ENCODE results near the gene CACNG7.

CACNG7 gene

GRCh38 chr19:53865918-53866864, 42.9 kb upstream of the CACNG7 start:
- TF ChIP-seq OSR1 (CRISPR knock-in tag; IDR thresholded peaks at IDR 0.05) = no peak
- no peak for TF ChIP-seq ZNF70 (CRISPR knock-in tag; IDR thresholded peaks at IDR 0.05)
- TF ChIP-seq TCF4 (CRISPR knock-in tag; IDR thresholded peaks at IDR 0.05; ENCODE audit: borderline replicate concordance) = no peak
- TF ChIP-seq ARNTL (CRISPR knock-in tag; IDR thresholded peaks at IDR 0.05; ENCODE audit: borderline replicate concordance, low read depth) = no peak
- no peak for TF ChIP-seq TOX (CRISPR knock-in tag; IDR thresholded peaks at IDR 0.05; ENCODE audit: borderline replicate concordance)
- no peak for TF ChIP-seq SNAI2 (CRISPR knock-in tag; IDR thresholded peaks at IDR 0.05)
- no peak for TF ChIP-seq ZNF565 (CRISPR knock-in tag; conservative IDR thresholded peaks at IDR 0.05; ENCODE audit: low read depth)
- TF ChIP-seq ZNF8 (CRISPR knock-in tag; IDR thresholded peaks at IDR 0.05) = no peak
- no peak for TF ChIP-seq CSRNP3 (CRISPR knock-in tag; IDR thresholded peaks at IDR 0.05)
- TF ChIP-seq ISL1 (CRISPR knock-in tag; IDR thresholded peaks at IDR 0.05) = no peak
- TF ChIP-seq PATZ1 (CRISPR knock-in tag; IDR thresholded peaks at IDR 0.05; ENCODE audit: borderline replicate concordance) = no peak

GRCh38 chr19:53866865-53867224, 42.2 kb upstream of the CACNG7 start:
- TF ChIP-seq ISL1 (CRISPR knock-in tag; IDR thresholded peaks at IDR 0.05) = no peak
- no peak for TF ChIP-seq ZFP30 (CRISPR knock-in tag; IDR thresholded peaks at IDR 0.05)
- TF ChIP-seq CSRNP3 (CRISPR knock-in tag; IDR thresholded peaks at IDR 0.05) = no peak
- TF ChIP-seq ESRRG (CRISPR knock-in tag; IDR thresholded peaks at IDR 0.05) = no peak
- no peak for TF ChIP-seq TSHZ2 (CRISPR knock-in tag; IDR thresholded peaks at IDR 0.05)
- no peak for TF ChIP-seq PPARA (CRISPR knock-in tag; IDR thresholded peaks at IDR 0.05; ENCODE audit: borderline replicate concordance)
- TF ChIP-seq PATZ1 (CRISPR knock-in tag; IDR thresholded peaks at IDR 0.05; ENCODE audit: borderline replicate concordance) = no peak
- no peak for TF ChIP-seq RARB (CRISPR knock-in tag; IDR thresholded peaks at IDR 0.05)
- no peak for TF ChIP-seq OSR1 (CRISPR knock-in tag; IDR thresholded peaks at IDR 0.05)
- no peak for TF ChIP-seq GLIS3 (CRISPR knock-in tag; IDR thresholded peaks at IDR 0.05)
- no peak for ATAC-seq

More at GRCh38 chr19:53865918-53866864, 42.9 kb upstream of the CACNG7 start:
- peak; percentile 57 for ATAC-seq

GRCh38 chr19:53867225-53868090, 41.6 kb upstream of the CACNG7 start, which contains the start of gene MYADM:
Gene MYADM (plus strand): TSS chr19:53867883. CDS start chr19:53873530, 5,647 bp downstream.
- no peak for TF ChIP-seq CSRNP3 (CRISPR knock-in tag; IDR thresholded peaks at IDR 0.05)
- TF ChIP-seq PATZ1 (CRISPR knock-in tag; IDR thresholded peaks at IDR 0.05; ENCODE audit: borderline replicate concordance) = peak; percentile 96; the same call in 1 of the 2 replicates
- TF ChIP-seq ZNF565 (CRISPR knock-in tag; conservative IDR thresholded peaks at IDR 0.05; ENCODE audit: low read depth) = no peak
- peak; percentile 62 for ATAC-seq
